GM23338 (cell line): Measurements from ENCODE around the gene GFRA1. TPM values are rescaled to one million over a fixed set of nuclear protein-coding genes. Genes with fewer than 3 reads are reported as not detected.

Experiments used
- ATAC-seq: fragments of 200-7000 bp; cut with Tn5 transposase; 3 replicates; pipeline ENCODE4 v1.9.1; 2020
- DNase-seq: peaks from one replicate; pipeline ENCODE4 v3.0.0-alpha.2; 2015; ENCODE audit warnings: low spot score
- H2AFZ ChIP-seq: fragments of 200-600 bp; sonication (generic); 2 replicates; pipeline ENCODE4 v1.8.0; 2016; ENCODE audit warnings: antibody characterized with exemption, mild to moderate bottlenecking, moderate library complexity
- H3F3A ChIP-seq: fragments of 200-600 bp; sonication (generic); replicated peaks from 2 replicates; pipeline ENCODE4 v1.8.0; 2017; ENCODE audit warnings: antibody characterized with exemption, mixed run types, low read depth
- H3K27ac ChIP-seq: fragments of 200-600 bp; sonication (generic); 2 replicates; pipeline ENCODE4 v1.6.1; 2016; ENCODE audit warnings: low read depth
- H3K27me3 ChIP-seq: fragments of 200-600 bp; sonication (generic); 2 replicates; pipeline ENCODE4 v1.8.0; 2016; ENCODE audit warnings: mild to moderate bottlenecking, mixed run types, moderate library complexity; ENCODE audit not compliant: insufficient read depth
- H3K36me3 ChIP-seq: fragments of 200-600 bp; sonication (generic); 2 replicates; pipeline ENCODE4 v1.8.0; 2016; ENCODE audit warnings: mild to moderate bottlenecking; ENCODE audit not compliant: insufficient read depth
- H3K4me1 ChIP-seq: fragments of 200-600 bp; sonication (generic); 2 replicates; pipeline ENCODE4 v1.8.0; 2016; ENCODE audit warnings: mild to moderate bottlenecking, moderate library complexity; ENCODE audit not compliant: insufficient read depth
- H3K4me2 ChIP-seq: fragments of 200-600 bp; sonication (generic); 2 replicates; pipeline ENCODE4 v1.7.1; 2017; ENCODE audit warnings: mixed run types
- H3K4me3 ChIP-seq: fragments of 200-600 bp; sonication (generic); 2 replicates; pipeline ENCODE4 v1.6.1; 2016; ENCODE audit warnings: mixed run types
- H3K79me2 ChIP-seq: fragments of 200-600 bp; sonication (generic); replicated peaks from 2 replicates; pipeline ENCODE4 v1.8.0; 2017; ENCODE audit warnings: mild to moderate bottlenecking; ENCODE audit not compliant: insufficient read depth
- H3K9me2 ChIP-seq: fragments of 200-600 bp; sonication (generic); 2 replicates; pipeline ENCODE4 v1.8.0; 2017; ENCODE audit not compliant: insufficient read depth
- H4K20me1 ChIP-seq: fragments of 200-600 bp; sonication (generic); replicated peaks from 2 replicates; pipeline ENCODE4 v1.8.0; 2017; ENCODE audit warnings: mild to moderate bottlenecking; ENCODE audit not compliant: insufficient read depth
- H3K27ac Mint-ChIP-seq: 2 replicates; pipeline ENCODE4 v1.8.0; 2020; ENCODE audit warnings: inconsistent platforms, mild to moderate bottlenecking, moderate library complexity, mixed read lengths
- H3K27me3 Mint-ChIP-seq: 3 replicates; pipeline ENCODE4 v1.8.0; 2022; ENCODE audit warnings: low read depth, mild to moderate bottlenecking, moderate library complexity, mixed read lengths, inconsistent platforms; ENCODE audit not compliant: insufficient read depth, poor library complexity
- H3K36me3 Mint-ChIP-seq: 3 replicates; pipeline ENCODE4 v1.8.0; 2021; ENCODE audit warnings: low read depth, mild to moderate bottlenecking, inconsistent platforms, moderate library complexity, mixed read lengths
- H3K4me1 Mint-ChIP-seq: 3 replicates; pipeline ENCODE4 v1.8.0; 2020; ENCODE audit warnings: mild to moderate bottlenecking, inconsistent platforms, mixed read lengths
- H3K4me3 Mint-ChIP-seq: 3 replicates; pipeline ENCODE4 v1.8.0; 2021; ENCODE audit warnings: moderate library complexity, mild to moderate bottlenecking, inconsistent platforms, mixed read lengths
- H3K9me3 Mint-ChIP-seq: 3 replicates; pipeline ENCODE4 v1.8.0; 2020; ENCODE audit warnings: moderate library complexity, mild to moderate bottlenecking, inconsistent platforms, mixed read lengths
- EZH2phosphoT487 ChIP-seq: fragments of 200-600 bp; sonication (generic); IDR thresholded peaks from one replicate; pipeline ENCODE4 v1.8.1; 2018; ENCODE audit warnings: antibody characterized with exemption; ENCODE audit not compliant: unreplicated experiment
- JUNB ChIP-seq: IDR thresholded peaks from one replicate; pipeline ENCODE4 v1.6.1; 2016; ENCODE audit warnings: antibody characterized with exemption; ENCODE audit not compliant: unreplicated experiment
- NANOG ChIP-seq: IDR thresholded peaks from 2 replicates; pipeline ENCODE4 v1.6.1; 2016; ENCODE audit warnings: antibody characterized with exemption, borderline replicate concordance
- POLR2AphosphoS5 ChIP-seq: IDR thresholded peaks from 2 replicates; pipeline ENCODE4 v1.6.1; 2016; ENCODE audit warnings: antibody characterized with exemption, low read depth
- STAT1 ChIP-seq: IDR thresholded peaks from one replicate; pipeline ENCODE4 v1.6.1; 2016; ENCODE audit warnings: antibody characterized with exemption; ENCODE audit not compliant: unreplicated experiment
- ZNF331 ChIP-seq: fragments of 250-450 bp; sonication (Bioruptor Pico); IDR thresholded peaks from 2 replicates; pipeline ENCODE4 v1.5.0; 2020; ENCODE audit warnings: low read depth, mild to moderate bottlenecking, moderate library complexity
- polyA plus RNA-seq: library from polyadenylated mRNA; unstranded; fragments of >200 nt; fragmentation: Nextera tagmentation; extraction: Ambion mirVana; gene quantifications from 2 replicates; pipeline ENCODE4 v1.2.1, GENCODE V29; 2016
- total RNA-seq: library from RNA; depleted of rRNA; stranded (reverse); fragments of >200 nt; shearing (Covaris generic); gene quantifications from 2 replicates; pipeline ENCODE4 v1.2.3, GENCODE V29; 2014
- TF ChIP-seq, protein P1 (sequence below), 2 experiments: fragments of 200-600 bp in 1 of 2; sonication (generic) in 1 of 2; conservative IDR thresholded peaks; 2 replicates each; pipeline versions ENCODE4 v1.5.1 to v1.6.1; 2016 to 2017; ENCODE audit warnings: antibody characterized with exemption in 2 of 2, low read depth in 2 of 2, mild to moderate bottlenecking in 2 of 2, moderate library complexity in 1 of 2
- TF ChIP-seq, protein P2 (sequence below): IDR thresholded peaks from one replicate; pipeline ENCODE4 v1.6.1; 2018; ENCODE audit warnings: antibody characterized with exemption; ENCODE audit not compliant: unreplicated experiment
- TF ChIP-seq, protein P3 (sequence below): IDR thresholded peaks from 2 replicates; pipeline ENCODE4 v1.6.1; 2016; ENCODE audit warnings: antibody characterized with exemption

The GFRA1 gene
- total and polyA plus RNA-seq, 2 experiments from 2014 or later: 1.4 to 2.8 TPM

DNA sequence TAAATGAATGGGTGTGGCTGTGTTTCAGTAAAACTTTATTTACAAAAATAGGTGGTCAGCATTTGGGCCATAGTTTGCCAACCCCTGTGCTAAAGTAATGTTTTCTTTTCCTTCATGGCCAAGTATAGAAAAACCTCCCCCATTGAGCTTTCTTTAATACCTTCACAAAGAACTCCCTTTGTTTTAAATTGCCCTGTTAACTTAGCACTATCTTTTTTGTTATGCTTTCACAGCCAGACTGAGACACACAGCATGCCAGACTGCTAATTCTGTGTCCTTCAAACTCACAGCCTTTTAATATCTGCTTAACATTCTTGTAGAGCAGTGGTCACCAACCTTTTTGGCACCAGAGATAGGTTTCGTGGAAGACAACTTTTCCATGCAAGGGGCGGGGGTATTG is 78.0 kb downstream of the GFRA1 start:
- Histone ChIP-seq H3K27me3 (no peaks in the 10 kb centered on the region), H3K36me3 (no peaks in the 10 kb centered on the region), H3F3A (no peaks in the 10 kb centered on the region), H3K4me1 (peaks cover 11% of the 10 kb centered on the region), H3K4me3 (no peak overlapping the region), H2AFZ (no peak overlapping the region), H3K27ac (no peak overlapping the region), H3K9me2 (no peaks in the 10 kb centered on the region), H3K4me2 (no peak overlapping the region), H4K20me1 (no peaks in the 10 kb centered on the region), H3K79me2 (no peaks in the 10 kb centered on the region)
- Mint-ChIP-seq H3K9me3 (peaks cover 14% of the 10 kb centered on the region), H3K4me1 (peaks cover 10% of the 10 kb centered on the region; the same call in 2 of the 3 replicates), H3K27ac (no peak overlapping the region), H3K36me3 (peaks cover 8% of the 10 kb centered on the region; the same call in 2 of the 3 replicates), H3K27me3 (no peaks in the 10 kb centered on the region), H3K4me3 (no peak overlapping the region)
- peak; percentile 46; the same call in 1 of the 2 replicates for TF ChIP-seq NANOG
- TF ChIP-seq, protein P1, sequence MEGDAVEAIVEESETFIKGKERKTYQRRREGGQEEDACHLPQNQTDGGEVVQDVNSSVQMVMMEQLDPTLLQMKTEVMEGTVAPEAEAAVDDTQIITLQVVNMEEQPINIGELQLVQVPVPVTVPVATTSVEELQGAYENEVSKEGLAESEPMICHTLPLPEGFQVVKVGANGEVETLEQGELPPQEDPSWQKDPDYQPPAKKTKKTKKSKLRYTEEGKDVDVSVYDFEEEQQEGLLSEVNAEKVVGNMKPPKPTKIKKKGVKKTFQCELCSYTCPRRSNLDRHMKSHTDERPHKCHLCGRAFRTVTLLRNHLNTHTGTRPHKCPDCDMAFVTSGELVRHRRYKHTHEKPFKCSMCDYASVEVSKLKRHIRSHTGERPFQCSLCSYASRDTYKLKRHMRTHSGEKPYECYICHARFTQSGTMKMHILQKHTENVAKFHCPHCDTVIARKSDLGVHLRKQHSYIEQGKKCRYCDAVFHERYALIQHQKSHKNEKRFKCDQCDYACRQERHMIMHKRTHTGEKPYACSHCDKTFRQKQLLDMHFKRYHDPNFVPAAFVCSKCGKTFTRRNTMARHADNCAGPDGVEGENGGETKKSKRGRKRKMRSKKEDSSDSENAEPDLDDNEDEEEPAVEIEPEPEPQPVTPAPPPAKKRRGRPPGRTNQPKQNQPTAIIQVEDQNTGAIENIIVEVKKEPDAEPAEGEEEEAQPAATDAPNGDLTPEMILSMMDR (conservative IDR thresholded peaks at IDR 0.05; ENCODE audit: low read depth in 2 of 2): no peak
- DNase-seq (no peak), ATAC-seq (no peak; the same call in 2 of the 3 replicates)

- TF ChIP-seq POLR2AphosphoS5: no peak
- no peak for TF ChIP-seq STAT1
- TF ChIP-seq JUNB: no peak
- no peak for TF ChIP-seq ZNF331 (CRISPR knock-in tag)
- no peak for TF ChIP-seq NANOG
- Histone ChIP-seq H3F3A (no peaks in the 10 kb centered on the region), H3K27me3 (no peaks in the 10 kb centered on the region), H3K27ac (no peak overlapping the region), H3K9me2 (no peaks in the 10 kb centered on the region), H4K20me1 (no peaks in the 10 kb centered on the region), H3K4me3 (no peak overlapping the region), H2AFZ (no peak overlapping the region), H3K79me2 (no peaks in the 10 kb centered on the region), H3K36me3 (no peaks in the 10 kb centered on the region), H3K4me2 (no peak overlapping the region), H3K4me1 (peaks cover 11% of the 10 kb centered on the region)
- Mint-ChIP-seq H3K27ac (no peak overlapping the region), H3K36me3 (peaks cover 8% of the 10 kb centered on the region; the same call in 2 of the 3 replicates), H3K9me3 (peaks cover 14% of the 10 kb centered on the region), H3K27me3 (no peaks in the 10 kb centered on the region), H3K4me1 (peaks cover 10% of the 10 kb centered on the region; the same call in 2 of the 3 replicates), H3K4me3 (no peak overlapping the region)
- ATAC-seq: no peak
- no peak for DNase-seq
Measured at GRCh38 chr10:116194061-116194460, 78.9 kb downstream of the GFRA1 start.

DNA sequence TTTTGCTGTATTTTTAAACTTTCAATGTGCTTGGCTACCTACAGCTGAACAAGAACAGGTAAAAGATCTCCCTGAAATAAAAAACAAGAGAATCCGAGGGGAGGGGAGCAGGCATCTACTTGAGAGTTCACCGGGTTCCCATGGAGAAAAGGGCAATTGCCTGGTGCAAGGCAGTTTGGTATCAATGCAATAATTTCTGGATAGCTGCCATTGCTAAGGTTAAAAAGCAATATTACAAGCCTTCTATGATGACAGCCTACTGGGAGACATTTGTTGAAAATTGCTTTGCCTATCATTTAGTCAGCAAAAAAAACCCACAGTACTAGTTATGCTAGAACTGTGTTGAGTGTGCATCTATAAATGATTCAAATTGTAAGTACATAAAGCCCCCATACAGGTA is 82.1 kb downstream of the GFRA1 start:
- no peak overlapping the region for H2AFZ ChIP-seq
- no peaks in the 10 kb centered on the region for H3K36me3 ChIP-seq
- H3K9me2 ChIP-seq: no peaks in the 10 kb centered on the region
- no peaks in the 10 kb centered on the region for H3K27me3 Mint-ChIP-seq
- TF ChIP-seq NANOG (no peak), JUNB (no peak), EZH2phosphoT487 (no peak), POLR2AphosphoS5 (no peak)
- TF ChIP-seq, protein P2, sequence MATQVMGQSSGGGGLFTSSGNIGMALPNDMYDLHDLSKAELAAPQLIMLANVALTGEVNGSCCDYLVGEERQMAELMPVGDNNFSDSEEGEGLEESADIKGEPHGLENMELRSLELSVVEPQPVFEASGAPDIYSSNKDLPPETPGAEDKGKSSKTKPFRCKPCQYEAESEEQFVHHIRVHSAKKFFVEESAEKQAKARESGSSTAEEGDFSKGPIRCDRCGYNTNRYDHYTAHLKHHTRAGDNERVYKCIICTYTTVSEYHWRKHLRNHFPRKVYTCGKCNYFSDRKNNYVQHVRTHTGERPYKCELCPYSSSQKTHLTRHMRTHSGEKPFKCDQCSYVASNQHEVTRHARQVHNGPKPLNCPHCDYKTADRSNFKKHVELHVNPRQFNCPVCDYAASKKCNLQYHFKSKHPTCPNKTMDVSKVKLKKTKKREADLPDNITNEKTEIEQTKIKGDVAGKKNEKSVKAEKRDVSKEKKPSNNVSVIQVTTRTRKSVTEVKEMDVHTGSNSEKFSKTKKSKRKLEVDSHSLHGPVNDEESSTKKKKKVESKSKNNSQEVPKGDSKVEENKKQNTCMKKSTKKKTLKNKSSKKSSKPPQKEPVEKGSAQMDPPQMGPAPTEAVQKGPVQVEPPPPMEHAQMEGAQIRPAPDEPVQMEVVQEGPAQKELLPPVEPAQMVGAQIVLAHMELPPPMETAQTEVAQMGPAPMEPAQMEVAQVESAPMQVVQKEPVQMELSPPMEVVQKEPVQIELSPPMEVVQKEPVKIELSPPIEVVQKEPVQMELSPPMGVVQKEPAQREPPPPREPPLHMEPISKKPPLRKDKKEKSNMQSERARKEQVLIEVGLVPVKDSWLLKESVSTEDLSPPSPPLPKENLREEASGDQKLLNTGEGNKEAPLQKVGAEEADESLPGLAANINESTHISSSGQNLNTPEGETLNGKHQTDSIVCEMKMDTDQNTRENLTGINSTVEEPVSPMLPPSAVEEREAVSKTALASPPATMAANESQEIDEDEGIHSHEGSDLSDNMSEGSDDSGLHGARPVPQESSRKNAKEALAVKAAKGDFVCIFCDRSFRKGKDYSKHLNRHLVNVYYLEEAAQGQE: no peak
- TF ChIP-seq, protein P1 (conservative IDR thresholded peaks at IDR 0.05; ENCODE audit: low read depth in 2 of 2): no peak
- TF ChIP-seq, protein P3, sequence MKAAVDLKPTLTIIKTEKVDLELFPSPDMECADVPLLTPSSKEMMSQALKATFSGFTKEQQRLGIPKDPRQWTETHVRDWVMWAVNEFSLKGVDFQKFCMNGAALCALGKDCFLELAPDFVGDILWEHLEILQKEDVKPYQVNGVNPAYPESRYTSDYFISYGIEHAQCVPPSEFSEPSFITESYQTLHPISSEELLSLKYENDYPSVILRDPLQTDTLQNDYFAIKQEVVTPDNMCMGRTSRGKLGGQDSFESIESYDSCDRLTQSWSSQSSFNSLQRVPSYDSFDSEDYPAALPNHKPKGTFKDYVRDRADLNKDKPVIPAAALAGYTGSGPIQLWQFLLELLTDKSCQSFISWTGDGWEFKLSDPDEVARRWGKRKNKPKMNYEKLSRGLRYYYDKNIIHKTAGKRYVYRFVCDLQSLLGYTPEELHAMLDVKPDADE: no peak
- no peaks in the 10 kb centered on the region for H4K20me1 ChIP-seq
- no peak overlapping the region for H3K27ac ChIP-seq
- peaks cover 11% of the 10 kb centered on the region for H3K4me1 ChIP-seq
- peaks cover 8% of the 10 kb centered on the region; the same call in 2 of the 3 replicates for H3K36me3 Mint-ChIP-seq
- peaks cover 14% of the 10 kb centered on the region for H3K9me3 Mint-ChIP-seq
- no peak for DNase-seq
- no peak overlapping the region for H3K4me3 ChIP-seq
- no peak overlapping the region for H3K27ac Mint-ChIP-seq
- no peak for ATAC-seq
- no peak overlapping the region for H3K4me2 ChIP-seq
- no peaks in the 10 kb centered on the region for H3K27me3 ChIP-seq
- H3K4me1 Mint-ChIP-seq: peaks cover 10% of the 10 kb centered on the region; the same call in 2 of the 3 replicates
- no peak overlapping the region for H3K4me3 Mint-ChIP-seq
- no peaks in the 10 kb centered on the region for H3F3A ChIP-seq
- H3K79me2 ChIP-seq: no peaks in the 10 kb centered on the region
